Measurements from ENCODE around the gene MBNL2.

GRCh38 chr13:97241761-97242160 is 19.6 kb downstream of the MBNL2 start:
- TF ChIP-seq, protein P1, sequence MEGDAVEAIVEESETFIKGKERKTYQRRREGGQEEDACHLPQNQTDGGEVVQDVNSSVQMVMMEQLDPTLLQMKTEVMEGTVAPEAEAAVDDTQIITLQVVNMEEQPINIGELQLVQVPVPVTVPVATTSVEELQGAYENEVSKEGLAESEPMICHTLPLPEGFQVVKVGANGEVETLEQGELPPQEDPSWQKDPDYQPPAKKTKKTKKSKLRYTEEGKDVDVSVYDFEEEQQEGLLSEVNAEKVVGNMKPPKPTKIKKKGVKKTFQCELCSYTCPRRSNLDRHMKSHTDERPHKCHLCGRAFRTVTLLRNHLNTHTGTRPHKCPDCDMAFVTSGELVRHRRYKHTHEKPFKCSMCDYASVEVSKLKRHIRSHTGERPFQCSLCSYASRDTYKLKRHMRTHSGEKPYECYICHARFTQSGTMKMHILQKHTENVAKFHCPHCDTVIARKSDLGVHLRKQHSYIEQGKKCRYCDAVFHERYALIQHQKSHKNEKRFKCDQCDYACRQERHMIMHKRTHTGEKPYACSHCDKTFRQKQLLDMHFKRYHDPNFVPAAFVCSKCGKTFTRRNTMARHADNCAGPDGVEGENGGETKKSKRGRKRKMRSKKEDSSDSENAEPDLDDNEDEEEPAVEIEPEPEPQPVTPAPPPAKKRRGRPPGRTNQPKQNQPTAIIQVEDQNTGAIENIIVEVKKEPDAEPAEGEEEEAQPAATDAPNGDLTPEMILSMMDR (conservative IDR thresholded peaks at IDR 0.05; ENCODE audit: low read depth, low read length): no peak
- TF ChIP-seq EZH2 (IDR thresholded peaks at IDR 0.05; ENCODE audit: low read length, unreplicated experiment): no peak

Measured in PC-3 (cell line).